Thyroid gland (tissue), 4 donors: ENCODE data around the gene CERS5. TPM values are rescaled to one million over a fixed set of nuclear protein-coding genes. Genes with fewer than 3 reads are reported as not detected.
A peak's percentile ranks its signal among the peaks of the same experiment; 100 is the strongest.

Experiments
- DNase-seq, 2 donors: peaks; one replicate each; pipeline ENCODE4 v3.0.0-alpha.2; 2019
- H3K27ac ChIP-seq, 3 donors: fragments of 200-600 bp; sonication (generic); 1 replicate in 2 of 3; 2 replicates in 1 of 3; pipeline ENCODE4 v1.5.1; 2016 to 2019; ENCODE audit warnings: mild to moderate bottlenecking in 1 of 3, moderate library complexity in 1 of 3
- H3K27me3 ChIP-seq: fragments of 200-600 bp; sonication (generic); one replicate; pipeline ENCODE4 v1.5.1; 2019
- H3K36me3 ChIP-seq, 2 donors: fragments of 200-600 bp; sonication (generic); one replicate each; pipeline ENCODE4 v1.5.1; 2016 to 2019
- H3K4me1 ChIP-seq, 2 donors: fragments of 200-600 bp; sonication (generic); one replicate each; pipeline ENCODE4 v1.5.1; 2017 to 2019
- H3K4me3 ChIP-seq, 3 donors: fragments of 200-600 bp; sonication (generic); replicated peaks in 1 of 3; 1 replicate in 2 of 3; 2 replicates in 1 of 3; pipeline ENCODE4 v1.5.1; 2016; ENCODE audit warnings: mild to moderate bottlenecking in 1 of 3
- H3K9me3 ChIP-seq: fragments of 200-600 bp; sonication (generic); one replicate; pipeline ENCODE4 v1.5.1; 2017
- CTCF ChIP-seq, 6 experiments: fragments of 200-600 bp in 3 of 6; fragments of 450-650 bp in 3 of 6; sonication (generic) in 3 of 6; IDR thresholded peaks; one replicate each; pipeline ENCODE4 v1.5.1; 2016 to 2019; ENCODE audit warnings: antibody characterized with exemption in 6 of 6, mild to moderate bottlenecking in 2 of 6, inconsistent platforms in 1 of 6, moderate library complexity in 1 of 6
- POLR2A ChIP-seq, 2 donors: fragments of 450-650 bp; IDR thresholded peaks; one replicate each; pipeline ENCODE4 v1.6.1; 2017; ENCODE audit warnings: antibody characterized with exemption in 2 of 2, mild to moderate bottlenecking in 2 of 2, moderate library complexity in 1 of 2
- WGBS, 2 donors: methylation state at CpG; one replicate each; pipeline ENCODE4 v1.1.5; 2017; 5-methylcytosine and 5-hydroxymethylcytosine counted together
- intact Hi-C: fragments of 100-400 bp; cut with DNase I; formaldehyde crosslinking; loops from one replicate; pipeline ENCODE4 v1.15.1; 2023
- total RNA-seq, 4 donors: library from RNA; depleted of rRNA; stranded (reverse); fragments of >200 nt; gene quantifications; one replicate each; pipeline ENCODE4 v1.2.3, GENCODE V29; 2016

Gene CERS5
- total RNA-seq, 4 donors from 2014 or later: 20.2 to 34.9 (median 29.5) TPM

GRCh38 chr12:50101663-50102062 lies 65.5 kb downstream of the CERS5 start:
- WGBS, 2 donors: 82 to 83% methylated on average over 3 of the region's 3 CpGs
- Histone ChIP-seq H3K9me3 (no peaks in the 10 kb centered on the region), H3K27me3 (no peaks in the 10 kb centered on the region), H3K4me3 (no peak overlapping the region), H3K4me1 (peaks cover 10 to 13% of the 10 kb centered on the region in 2 donors), H3K36me3 (peaks cover 33 to 35% of the 10 kb centered on the region in 2 donors), H3K27ac (no peak overlapping the region)
- DNase-seq: no peak
- intact Hi-C loops: loop anchor here (10.0 kb wide), 1 partner anchor 213 kb away; no protein-coding TSS in a partner anchor
- TF ChIP-seq POLR2A (IDR thresholded peaks at IDR 0.05): no peak
- TF ChIP-seq CTCF (IDR thresholded peaks at IDR 0.05): peak in 4 of 6 experiments; percentile 15 to 42 (median 32)

- intact Hi-C loops: loop anchor here (10.0 kb wide), 1 partner anchor 214 kb away; no protein-coding TSS in a partner anchor
- Histone ChIP-seq H3K27me3 (no peaks in the 10 kb centered on the region), H3K9me3 (no peaks in the 10 kb centered on the region), H3K36me3 (peaks cover 43 to 46% of the 10 kb centered on the region in 2 donors), H3K4me1 (peaks cover 10 to 13% of the 10 kb centered on the region in 2 donors), H3K27ac (no peak overlapping the region), H3K4me3 (no peak overlapping the region)
- TF ChIP-seq POLR2A (IDR thresholded peaks at IDR 0.05) (no peak), CTCF (IDR thresholded peaks at IDR 0.05) (no peak)
- WGBS, 2 donors: 80 to 89% methylated on average over 3 of the region's 3 CpGs
- no peak for DNase-seq
Observed at GRCh38 chr12:50100561-50100960, 66.6 kb downstream of the CERS5 start.

- TF ChIP-seq CTCF (IDR thresholded peaks at IDR 0.05) (no peak), POLR2A (IDR thresholded peaks at IDR 0.05) (no peak)
- DNase-seq: no peak
- H3K27me3 ChIP-seq: no peaks in the 10 kb centered on the region
- no peaks in the 10 kb centered on the region for H3K9me3 ChIP-seq
- peaks cover 54 to 58% of the 10 kb centered on the region in 2 donors for H3K36me3 ChIP-seq
- peaks cover 10 to 13% of the 10 kb centered on the region in 2 donors for H3K4me1 ChIP-seq
- intact Hi-C loops: loop anchor here (10.0 kb wide), 1 partner anchor 215 kb away; no protein-coding TSS in a partner anchor
- WGBS, 2 donors: 78 to 82% methylated on average over 5 of the region's 5 CpGs
- H3K27ac ChIP-seq: no peak overlapping the region
- H3K4me3 ChIP-seq: no peak overlapping the region
Observed at GRCh38 chr12:50099302-50100008, 67.7 kb downstream of the CERS5 start.

GRCh38 chr12:50097952-50098351 lies 69.2 kb downstream of the CERS5 start:
- 87 to 96% methylated on average over 6 of the region's 6 CpGs for WGBS, 2 donors
- DNase-seq: no peak
- intact Hi-C loops: no loop called here
- TF ChIP-seq CTCF (IDR thresholded peaks at IDR 0.05) (no peak), POLR2A (IDR thresholded peaks at IDR 0.05) (no peak)
- no peaks in the 10 kb centered on the region for H3K9me3 ChIP-seq
- H3K4me1 ChIP-seq: no peaks in the 10 kb centered on the region
- H3K4me3 ChIP-seq: no peak overlapping the region
- no peak overlapping the region for H3K27ac ChIP-seq
- no peaks in the 10 kb centered on the region for H3K27me3 ChIP-seq
- peaks cover 69 to 73% of the 10 kb centered on the region in 2 donors for H3K36me3 ChIP-seq

GRCh38 chr12:50090391-50090790 lies 76.8 kb downstream of the CERS5 start:
- intact Hi-C loops: no loop called here
- H3K4me1 ChIP-seq: peaks cover 4 to 7% of the 10 kb centered on the region in 2 donors
- no peak for DNase-seq
- peaks cover 63 to 68% of the 10 kb centered on the region in 2 donors for H3K36me3 ChIP-seq
- H3K4me3 ChIP-seq: no peak overlapping the region
- no peak for TF ChIP-seq POLR2A (IDR thresholded peaks at IDR 0.05)
- no peak for TF ChIP-seq CTCF (IDR thresholded peaks at IDR 0.05)
- H3K27ac ChIP-seq: no peak overlapping the region
- H3K9me3 ChIP-seq: no peaks in the 10 kb centered on the region
- no peaks in the 10 kb centered on the region for H3K27me3 ChIP-seq
- 90 to 91% methylated on average over 5 of the region's 5 CpGs for WGBS, 2 donors
